Stimulated activated CD4-positive, alpha-beta T cell treated with anti-CD3 and anti-CD28 coated beads, TNF-alpha, amount 100 ng/mL, for 24 hours (primary cell): ENCODE measurements around the gene RBL1.
A peak's percentile ranks its signal among the peaks of the same experiment; 100 is the strongest.
"Not testable (repeated sequence)": the region's sequence is repeated elsewhere in the genome, so short reads cannot be mapped to it uniquely, and the experiment has no call there.

Source experiments
- DNase-seq, 3 experiments: peaks; one replicate each; pipeline ENCODE4 v3.0.0-alpha.2; 2020; ENCODE audit warnings: low read depth in 3 of 3

Gene RBL1

DNA sequence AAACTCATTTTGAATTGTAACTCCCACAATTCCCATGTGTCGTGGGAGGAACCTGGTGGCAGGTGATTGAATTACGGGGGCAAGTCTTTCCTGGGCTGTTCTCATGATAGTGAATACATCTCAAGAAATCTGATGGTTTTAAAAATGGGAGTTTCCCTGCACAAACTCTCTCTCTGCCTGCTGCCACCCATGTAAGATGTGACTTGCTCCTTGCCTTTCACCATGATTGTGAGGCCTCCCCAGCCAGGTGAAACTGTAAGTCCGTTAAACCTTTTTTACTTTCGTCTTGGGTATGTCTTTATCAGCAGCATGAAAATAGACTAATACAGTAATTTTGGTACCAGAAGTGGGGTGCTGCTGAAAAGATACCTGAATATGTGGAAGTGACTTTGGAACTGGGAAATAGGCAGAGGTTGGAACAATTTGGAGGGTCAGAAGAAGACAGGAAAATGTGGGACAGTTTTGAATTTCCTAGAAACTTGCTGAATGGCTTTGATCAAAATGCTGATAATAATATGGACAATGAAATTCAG is 102.9 kb downstream of the RBL1 start:
- no peak for DNase-seq

DNA sequence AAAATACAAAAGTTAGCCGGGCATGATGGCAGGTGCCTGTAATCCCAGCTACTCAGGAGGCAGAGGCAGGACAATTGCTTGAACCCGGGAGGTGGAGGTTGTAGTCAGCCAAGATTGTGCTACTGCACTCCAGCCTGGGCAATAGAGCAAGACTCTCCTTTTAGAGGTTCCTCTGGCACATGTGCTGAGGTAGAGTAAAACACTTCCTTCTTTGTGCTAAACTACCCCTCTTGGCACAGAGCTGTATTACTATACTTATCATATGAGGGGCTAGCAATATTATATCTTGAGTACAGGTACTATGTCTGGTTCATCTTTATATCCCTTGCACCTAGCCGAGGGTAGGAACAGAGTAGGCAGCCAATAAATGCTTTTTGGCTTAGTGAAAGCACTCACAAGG is 104.1 kb downstream of the RBL1 start:
- DNase-seq, result no peak

DNA sequence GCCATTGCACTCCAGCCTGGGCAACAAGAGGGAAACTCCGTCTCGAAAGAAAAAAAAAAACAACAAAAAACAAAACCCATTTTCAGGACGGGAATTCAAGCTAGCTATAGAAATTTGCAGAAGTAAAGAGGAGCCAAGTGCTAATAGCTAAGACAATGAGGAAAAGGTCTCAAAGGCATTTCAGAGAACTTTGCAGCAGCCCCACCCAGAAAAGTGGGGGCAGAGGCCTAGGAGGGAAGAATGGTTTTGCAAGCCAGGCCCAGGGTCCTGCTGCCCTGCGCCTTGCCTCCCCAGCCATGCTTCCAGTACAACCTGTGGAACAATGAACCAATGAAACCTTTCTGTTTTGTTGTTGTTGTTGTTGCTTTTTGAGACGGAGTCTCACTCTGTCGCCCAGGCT is 106.0 kb downstream of the RBL1 start:
- no peak for DNase-seq

DNA sequence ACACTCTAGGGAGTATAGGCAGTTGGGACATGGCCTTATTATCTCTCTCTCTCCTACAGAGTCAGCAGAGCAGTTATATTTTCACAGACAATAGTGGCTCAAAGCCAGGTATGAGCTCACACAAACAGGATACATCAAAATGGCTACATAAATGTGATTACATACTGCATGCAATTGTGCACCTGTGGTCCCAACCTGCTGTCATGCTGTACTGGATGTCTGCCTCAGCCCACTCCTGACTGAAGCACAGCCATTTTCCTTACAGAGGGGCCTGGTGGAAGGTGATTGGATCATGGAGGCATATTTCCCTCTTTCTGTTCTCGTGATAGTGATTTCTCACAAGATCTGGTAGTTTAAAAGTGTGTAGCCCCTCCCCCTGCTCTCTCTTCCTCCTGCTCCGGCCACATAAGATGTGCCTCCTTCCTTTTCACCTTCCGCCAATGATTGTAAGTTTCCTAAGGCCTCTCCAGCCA is 107.3 kb downstream of the RBL1 start:
- no peak for DNase-seq

DNA sequence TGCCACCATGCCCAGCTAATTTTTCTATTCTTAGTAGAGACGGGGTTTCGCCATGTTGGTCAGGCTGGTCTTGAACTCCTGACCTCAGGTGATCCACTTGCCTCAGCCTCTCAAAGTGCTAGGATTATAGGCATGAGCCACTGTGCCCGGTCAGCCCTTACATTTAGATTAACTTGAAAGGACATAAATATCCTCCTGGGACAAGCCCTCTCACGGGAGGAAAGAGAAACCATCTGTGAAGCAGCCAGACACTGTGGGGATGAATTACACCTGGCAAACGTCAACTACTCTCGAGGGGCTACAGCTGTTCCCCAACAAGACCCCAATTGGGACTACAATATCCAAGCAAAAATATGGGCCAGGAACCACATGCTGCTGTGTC is 111.5 kb downstream of the RBL1 start:
- DNase-seq, result no peak

DNA sequence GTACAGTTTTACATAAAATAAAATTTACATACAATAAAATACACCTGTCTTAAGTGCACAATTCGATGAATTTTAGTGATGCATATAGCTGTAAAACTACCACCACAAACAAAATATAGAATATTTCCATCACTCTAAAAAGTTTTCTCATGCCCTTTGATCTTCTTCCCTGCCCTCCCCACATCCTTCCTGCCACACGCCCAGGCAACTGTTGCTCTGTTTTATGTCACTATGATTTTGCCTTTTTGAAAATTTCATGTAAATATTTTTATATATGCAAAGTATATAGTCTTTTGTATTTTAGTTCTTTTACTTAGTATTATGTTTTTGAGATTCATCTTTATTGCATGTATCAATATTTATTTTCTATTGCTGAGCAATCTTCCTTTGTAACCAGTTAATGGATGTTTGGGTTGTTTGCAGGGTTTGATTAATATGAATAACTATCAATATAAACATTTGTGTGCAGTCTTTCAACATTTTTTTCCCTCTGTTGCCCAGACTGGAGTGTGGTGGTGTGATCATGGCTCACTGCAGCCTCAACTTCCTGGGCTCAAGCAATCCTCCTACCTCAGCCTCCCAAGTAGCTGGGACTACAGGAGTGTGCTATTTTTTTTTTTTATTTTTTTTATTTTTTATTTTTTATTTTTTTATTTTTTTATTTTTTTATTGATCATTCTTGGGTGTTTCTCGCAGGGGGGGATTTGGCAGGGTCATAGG is 120.5 kb downstream of the RBL1 start:
- DNase-seq, result peak in 1 of 3 experiments; percentile 32

DNA sequence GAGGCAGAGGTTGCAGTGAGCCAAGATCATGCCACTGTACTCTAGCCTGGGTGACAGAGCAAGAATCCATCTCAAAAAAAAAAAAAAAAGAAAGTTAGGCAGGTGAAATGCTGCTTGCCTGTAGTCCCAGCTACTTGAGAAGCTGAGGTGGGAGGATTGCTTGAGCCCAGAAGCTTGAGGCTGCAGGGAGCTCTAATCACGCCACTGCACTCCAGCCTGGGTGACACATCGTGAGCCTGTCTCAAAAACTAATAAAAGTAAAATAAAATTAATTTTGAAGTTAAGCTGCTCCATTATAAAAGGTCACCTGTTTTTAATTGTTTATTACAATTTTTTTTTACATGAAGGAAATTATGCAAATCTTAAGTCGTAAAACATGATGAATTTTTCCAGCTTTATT is 121.1 kb downstream of the RBL1 start:
- DNase-seq, result no peak

DNA sequence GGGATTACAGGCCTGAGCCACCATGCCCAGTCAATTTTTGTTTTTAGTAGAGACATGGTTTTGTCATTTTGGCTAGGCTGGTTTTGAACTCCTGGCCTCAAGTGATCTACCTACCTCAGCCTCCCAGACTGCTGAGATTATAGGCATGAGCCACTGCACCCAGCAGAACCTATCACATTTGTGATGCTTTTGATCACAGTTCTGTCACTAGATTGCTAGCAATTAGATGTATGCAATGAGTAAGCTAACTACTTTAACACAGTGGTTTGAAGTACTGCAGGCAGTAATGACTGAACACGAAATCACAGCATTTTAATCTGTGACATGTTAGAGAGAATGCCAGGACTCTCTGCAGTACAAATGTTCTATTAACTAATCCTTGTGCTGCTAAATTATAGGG is 124.7 kb downstream of the RBL1 start:
- DNase-seq, result no peak

DNA sequence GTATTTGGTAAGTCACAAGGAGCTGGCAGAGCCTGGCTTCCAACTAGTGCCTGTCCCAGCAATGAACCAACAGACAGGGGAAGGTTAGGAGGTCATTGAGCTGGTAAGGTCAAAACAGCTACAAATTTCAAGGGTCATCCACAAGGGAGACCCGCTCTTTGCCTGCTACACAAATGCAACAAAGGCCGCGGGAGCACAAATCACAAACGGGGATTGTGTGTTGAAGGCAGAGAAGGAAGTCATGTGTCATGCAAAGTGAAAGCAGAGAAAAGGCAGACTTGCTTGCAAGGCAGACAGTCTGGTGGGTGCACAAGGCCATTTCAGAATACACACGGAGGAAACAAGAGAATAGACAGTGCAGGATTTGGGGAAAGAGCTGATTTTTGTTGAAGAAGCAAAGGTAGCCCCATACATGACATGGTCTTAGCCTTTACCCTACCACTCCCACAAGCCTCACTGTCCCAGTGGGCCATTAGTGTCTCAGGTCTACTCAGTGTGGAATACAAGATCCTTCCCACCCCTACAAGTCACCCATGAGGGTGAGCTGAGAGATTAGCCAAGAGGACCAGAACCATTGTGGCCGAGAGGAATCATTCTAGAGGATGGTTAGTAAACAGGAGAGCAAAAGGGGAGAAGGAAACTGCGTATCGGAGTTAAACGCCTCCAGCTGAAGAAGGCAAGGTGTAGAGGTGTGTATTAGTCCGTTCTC is 126.2 kb downstream of the RBL1 start:
- DNase-seq, result no peak

DNA sequence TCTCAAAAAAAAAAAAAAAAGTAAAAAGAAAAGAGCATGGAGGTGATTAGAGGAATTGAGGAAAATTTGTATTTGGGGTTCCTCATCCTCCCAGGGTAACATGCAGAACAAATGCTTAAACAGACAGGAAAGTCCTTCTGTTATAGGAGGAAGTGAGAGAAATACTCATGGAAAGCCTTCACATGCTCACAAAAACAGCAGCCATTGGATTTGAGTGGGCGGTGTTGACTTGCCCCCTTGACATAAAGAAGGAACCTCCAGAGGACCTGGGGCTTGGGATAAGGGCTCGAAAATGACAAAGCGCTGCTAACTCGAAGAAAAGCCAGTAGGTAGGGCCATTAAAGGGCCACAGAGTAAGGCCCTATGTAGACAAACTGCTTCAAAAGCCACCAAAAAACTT is 126.7 kb downstream of the RBL1 start:
- DNase-seq, result no peak

DNA sequence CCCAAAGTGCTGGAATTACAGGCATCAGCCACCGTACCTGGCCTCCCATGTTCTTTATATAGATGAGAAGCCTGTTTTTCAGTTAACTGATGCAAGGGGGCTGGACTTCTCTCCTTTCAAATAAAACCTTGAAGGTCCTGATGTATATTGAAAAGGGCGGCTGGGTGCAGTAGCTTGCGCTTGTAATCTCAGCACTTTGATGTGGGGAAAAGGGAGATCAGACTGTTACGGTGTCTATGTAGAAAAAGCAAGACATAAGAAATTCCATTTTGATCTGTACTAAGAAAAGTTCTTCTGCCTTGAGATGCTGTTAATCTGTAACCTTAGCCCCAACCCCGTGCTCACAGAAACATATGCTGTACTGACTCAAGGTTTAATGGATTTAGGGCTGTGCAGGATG is 128.2 kb downstream of the RBL1 start:
- no peak for DNase-seq

DNA sequence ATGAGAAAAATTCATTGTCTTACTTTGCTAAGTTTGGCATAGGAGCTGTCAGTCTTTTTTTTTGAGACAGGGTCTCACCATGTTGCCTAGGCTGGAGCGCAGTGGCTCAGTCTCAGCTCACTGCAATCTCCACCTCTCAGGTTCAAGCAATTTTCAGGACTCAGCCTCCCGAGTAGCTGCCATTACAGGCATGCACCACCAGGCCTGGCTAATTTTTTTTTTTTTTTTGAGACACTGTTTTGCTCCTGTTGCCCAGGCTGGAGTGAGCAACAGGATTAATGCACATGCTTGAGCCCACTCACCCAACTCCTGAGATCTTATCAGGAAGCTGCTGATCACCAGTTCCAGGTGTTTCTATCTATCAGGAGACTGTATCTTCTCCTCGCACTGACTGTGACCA is 128.8 kb downstream of the RBL1 start:
- not testable (repeated sequence) for DNase-seq

DNA sequence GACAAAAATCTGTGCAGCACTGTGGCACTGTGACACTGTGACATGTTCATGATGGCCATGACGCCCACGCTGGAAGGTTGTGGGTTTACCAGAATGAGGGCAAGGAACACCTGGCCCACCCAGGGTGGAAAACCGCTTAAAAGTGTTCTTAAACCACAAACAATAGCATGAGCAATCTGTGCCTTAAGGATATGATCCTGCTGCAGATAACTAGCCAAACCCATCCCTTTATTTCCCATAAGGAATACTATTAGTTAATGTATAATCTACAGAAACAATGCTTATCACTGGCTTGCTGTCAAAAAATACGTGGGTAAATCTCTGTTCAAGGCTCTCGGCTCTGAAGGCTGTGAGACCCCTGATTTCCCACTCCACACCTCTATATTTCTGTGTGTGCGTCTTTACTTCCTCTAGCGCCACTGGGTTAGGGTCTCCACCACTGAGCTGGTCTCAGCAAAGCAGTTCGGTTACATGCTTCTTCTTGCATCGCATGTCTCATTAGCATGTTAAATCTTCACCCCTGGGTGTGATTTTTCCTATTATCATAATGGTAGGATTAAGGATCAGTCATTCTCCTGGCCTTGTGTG is 133.3 kb downstream of the RBL1 start:
- not testable (repeated sequence) for DNase-seq

DNA sequence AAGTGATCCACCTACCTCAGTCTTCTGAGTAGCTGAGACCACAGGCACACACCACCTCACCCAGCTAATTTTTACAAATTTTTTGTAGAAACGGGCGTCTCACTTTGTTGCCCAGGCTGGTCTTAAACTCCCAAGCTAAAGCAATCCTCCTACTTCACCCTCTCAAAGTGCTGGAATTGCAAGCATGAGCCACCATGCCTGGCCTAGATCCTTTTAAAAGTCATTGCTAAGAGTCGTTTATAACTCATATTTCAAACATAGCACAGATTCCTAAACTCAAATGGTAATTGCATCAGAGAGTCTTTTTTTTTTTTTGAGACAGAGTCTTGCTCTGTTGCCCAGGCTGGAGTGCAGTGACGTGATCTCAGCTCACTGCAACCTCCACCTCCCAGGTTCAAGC is 136.6 kb downstream of the RBL1 start:
- no peak for DNase-seq

DNA sequence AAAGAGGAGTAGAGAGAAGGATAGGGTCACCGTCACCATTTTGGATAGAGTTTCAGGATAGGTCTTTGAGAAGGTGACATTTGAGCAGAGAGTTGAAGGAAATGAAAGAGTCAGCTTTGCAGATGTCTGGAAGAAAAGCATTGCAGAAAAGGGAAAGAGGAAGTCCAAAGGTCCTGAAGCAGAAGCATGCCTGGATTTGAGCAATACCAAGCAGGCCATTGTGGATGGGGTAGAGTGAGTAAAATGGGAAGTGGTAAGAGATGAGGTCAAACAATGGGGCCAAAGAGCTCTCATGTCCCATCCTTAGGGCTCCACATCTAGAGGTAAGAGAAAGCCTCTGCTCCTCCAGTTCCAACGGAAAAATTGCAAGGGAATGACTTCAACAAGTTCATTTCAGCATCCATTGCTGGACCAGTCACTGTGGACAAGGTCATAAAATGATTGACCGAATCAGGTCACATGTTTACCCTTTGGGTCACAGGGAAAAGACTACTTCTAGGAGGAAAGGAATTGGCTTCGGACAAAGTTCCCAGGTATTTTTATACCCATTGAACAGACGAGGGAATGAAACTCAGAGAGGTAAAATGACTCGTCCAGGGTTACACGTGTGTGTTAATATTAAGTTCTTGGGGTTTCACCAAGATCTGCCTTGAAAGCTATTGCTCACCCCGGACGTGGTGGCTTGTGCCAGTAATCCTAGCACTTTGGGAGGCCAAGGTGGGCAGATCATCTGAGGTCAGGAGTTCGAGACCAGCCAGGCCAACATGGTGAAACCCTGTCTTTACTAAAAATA is 137.7 kb downstream of the RBL1 start:
- no peak for DNase-seq

DNA sequence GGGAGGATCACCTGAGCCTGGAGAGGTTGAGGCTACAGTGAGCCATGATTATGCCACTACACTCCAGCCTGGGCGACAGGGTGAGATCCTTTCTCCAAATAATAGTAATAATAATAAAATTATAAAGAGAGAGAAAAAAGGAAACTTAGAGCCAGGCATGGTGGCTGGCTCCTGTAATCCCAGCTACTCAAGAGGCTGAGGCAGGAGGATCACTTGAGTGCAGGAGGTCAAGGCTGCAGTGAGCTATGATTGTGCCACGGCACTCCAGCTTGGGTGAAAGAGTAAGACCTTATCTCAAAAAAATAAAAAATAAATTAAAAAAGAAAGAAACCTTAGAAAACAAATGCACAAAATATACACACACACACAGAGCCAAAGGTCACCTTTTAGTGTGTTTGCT is 139.1 kb downstream of the RBL1 start:
- no peak for DNase-seq

DNA sequence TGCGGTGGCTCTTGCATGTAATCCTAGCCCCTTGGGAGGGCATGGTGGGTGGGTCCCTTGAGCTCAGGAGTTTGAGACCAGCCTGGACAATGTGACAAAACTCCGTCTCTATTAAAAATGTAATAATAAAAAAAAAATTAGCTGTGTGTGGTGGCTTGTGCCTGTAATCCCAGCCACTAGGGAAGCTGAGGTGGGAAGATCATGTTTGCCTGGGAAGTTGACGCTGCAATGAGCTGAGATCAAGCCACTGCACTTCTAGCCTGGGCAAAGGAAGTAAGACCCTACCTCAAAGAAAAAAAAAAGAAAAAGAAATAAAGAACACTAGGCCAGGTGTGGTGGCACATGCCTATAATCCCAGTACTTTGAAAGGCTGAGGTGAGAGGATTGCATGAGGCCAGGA is 139.8 kb downstream of the RBL1 start:
- no peak for DNase-seq

DNA sequence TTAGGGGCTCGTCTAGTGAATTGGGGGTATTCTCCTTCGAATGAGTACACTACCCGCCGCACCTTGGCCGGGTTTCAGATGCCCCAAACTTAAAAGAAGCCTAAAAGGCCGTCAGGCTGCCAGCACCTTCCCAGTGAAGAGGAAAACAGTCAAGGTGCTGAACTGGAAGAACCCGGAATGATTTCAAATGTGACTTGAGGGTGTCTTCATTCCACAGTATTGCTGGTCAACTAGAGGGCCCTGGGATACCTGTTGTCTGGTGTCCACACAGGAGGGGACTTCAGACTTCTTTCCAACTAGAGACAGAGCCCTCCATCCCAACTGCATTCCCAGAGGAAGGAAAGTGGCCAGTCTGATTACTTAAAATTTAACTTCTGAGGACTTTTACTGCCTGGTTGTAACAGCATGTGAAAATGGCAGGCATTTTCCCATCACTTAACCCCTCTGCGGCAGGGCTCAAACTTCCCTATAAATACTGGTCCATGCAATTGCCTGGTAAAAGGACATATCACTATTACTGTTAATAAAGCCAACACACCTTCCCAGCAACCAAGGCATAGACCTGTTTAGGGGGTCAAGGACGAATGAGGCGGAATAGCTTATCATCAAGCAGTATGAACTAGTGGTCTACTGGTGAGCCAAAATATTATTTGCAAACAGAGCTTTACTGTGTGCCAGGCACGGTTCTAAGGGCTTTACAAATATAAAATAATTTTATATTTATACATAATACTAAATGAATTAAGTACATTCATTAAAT is 143.6 kb downstream of the RBL1 start:
- no peak for DNase-seq

DNA sequence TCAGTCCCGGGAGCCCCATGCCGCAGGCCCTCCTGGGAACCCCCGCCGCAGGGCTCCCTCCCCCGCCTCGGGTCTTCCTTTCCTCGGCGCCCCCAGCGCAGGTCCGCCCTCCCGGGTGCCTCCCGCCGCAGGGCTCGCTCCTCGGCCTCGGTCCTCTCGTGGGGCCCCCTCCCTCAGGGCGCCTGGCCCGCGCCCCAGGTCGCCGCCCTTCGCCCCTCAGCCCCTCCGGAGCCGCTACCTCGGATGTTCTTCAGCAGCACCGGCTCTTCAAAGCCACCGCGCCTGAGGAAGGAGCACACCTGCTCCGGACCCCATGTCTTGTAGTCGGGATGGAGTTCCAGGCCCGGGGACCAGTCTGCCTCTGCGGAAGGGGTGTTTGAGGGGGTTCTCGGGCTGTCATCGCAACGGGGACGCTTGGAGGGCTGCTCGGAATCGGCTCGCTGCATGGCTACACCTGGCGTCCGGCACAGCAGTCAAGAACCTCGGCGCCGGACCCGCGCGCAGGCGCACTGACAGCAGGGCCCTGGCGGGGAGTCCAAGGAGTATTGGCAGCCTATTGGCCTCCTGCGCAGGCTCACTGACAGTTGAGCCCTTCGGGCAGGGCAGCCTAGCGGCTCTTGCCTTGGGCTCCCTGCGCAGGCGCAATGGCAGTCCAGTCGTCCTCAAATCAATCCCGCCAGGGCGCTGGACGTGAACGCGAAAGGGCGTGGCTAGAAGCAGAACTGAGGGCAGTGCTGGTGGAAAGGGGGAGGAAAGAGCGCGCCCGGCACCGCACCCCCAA is 144.4 kb downstream of the RBL1 start, which contains the start of gene SAMHD1:
TSS of gene SAMHD1 (minus strand) at position 511 of the 781 bp plus-strand sequence. CDS start at position 446, 65 bp downstream.
- DNase-seq, result peak; percentile 80 to 91 (median 80)
